Activated gamma-delta T cell treated with Interleukin-2 at 50 U/mL for 16 hours (primary cell): ENCODE data around the gene GTPBP1.

ENCODE experiments used
- DNase-seq: peaks from one replicate; pipeline ENCODE4 v3.0.0-alpha.2; 2020

Gene GTPBP1

DNA sequence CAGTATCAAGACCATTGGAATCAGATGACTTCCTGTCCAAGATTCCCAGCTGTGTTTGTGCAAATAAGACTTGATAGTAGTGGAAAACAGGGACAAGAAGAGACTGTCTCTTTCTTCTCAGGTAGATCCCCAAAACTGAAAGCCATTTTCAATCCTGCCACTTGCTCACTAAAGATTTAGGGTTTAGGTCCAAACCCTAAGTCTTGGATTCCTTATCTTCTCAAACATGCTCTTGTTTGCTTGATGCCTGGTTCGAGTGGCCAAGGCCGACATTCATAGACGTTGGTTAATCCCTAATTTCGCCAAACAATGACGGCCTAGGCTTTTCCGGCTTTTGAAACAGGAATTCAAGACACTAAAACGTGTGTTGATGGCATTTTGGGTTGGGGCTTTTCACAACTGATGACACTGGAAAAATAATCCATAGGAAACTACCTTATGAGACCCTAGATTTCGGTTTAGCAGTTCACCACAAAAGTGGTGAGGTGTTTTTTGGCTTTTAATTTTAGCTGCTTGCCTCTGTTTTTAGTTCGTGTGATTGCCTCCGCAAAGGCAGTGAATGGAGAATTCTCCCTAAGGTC, 1.0 kb upstream of the GTPBP1 start:
- no peak for DNase-seq

DNA sequence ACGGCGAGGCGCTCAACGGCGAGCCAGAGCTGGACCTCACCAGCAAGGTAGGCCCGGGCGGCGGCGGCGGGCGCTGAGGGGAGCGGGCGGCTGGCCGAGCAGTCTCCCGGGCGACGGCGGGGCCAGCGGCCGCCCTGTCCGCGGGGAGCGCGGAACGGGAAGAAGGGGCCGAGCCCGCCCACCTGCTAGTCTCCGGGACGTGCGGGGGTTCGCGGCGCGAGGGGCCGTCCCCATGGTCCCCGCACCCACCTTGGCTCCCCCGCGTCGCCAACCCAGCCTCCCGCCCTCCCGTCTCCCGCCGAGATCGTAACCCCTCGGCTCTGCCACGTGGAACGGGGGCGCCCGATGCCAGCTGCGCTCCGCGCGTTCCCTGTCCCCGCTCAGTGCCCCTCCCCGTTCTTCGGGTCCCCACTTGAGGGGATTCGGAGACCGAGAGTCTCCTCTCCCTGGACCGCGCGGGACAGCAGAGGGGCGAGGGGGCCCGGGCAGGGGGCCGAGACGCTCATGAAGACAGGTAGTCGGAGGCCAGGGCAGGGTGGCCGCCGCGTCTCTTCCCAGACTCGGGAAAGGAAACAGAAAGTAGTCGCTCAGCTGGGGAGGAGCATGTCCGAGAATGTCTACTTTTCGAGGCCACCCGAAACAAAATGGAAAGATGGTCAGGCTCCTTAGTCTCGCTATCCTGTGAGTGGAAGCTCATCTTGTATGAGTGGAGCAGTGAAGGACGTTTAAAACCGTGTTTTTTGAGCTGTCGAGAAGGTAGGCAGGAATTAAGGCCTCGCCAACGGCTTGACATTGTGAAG, 557 bp downstream of the GTPBP1 start:
- DNase-seq = no peak

DNA sequence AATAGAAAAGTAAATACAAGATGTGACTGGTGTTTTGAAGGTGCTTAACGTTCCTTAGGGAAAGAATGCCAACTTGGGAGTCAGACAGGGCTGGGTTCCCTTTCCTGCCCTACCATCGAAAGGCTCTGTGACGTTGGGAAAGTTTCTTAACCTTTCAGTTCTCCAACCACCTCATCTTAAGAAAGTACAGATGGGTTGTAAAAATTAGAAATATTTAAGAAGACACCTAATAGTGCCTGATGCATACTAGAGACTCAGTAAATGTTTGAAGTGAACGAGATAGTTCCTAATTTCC, 1.1 kb downstream of the GTPBP1 start:
- DNase-seq = no peak

DNA sequence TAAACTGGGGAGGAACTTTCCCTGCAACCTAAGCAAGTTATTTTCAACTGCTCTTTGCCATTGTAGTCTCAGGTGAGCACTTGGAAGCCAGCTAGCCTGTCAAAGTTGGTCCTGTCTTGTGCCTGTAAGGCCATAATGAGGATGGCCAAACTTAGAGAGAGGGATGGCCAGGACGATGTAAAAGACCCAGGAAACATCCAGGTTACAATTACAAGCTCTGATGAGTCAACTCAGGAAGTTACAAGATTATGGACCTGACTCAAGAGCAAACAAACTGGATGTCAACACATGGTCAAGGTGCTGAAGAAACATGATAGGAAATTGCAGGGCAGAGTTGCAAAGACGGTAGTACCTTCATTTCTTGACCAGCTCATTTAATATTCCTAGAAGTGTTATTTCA, 1.6 kb downstream of the GTPBP1 start:
- no peak for DNase-seq

DNA sequence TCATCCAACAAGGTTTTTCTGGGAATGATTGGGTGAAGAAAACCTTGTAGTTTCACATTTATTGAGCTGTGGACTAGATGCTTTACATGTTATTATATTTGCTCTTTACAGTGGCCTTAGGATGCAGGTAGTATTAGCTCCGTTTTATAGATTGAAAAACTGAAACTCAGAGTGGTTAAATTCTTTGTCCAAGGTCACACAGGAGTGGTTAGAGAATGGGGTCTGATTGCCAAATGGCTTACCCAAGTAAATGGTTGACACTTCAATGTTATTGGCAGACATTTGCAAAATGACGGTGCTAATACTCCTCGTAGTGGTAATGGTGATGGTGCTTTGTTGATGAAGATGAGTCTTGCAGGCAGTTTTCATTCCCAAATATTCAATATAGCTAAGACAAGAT, 2.2 kb downstream of the GTPBP1 start:
- DNase-seq = no peak

DNA sequence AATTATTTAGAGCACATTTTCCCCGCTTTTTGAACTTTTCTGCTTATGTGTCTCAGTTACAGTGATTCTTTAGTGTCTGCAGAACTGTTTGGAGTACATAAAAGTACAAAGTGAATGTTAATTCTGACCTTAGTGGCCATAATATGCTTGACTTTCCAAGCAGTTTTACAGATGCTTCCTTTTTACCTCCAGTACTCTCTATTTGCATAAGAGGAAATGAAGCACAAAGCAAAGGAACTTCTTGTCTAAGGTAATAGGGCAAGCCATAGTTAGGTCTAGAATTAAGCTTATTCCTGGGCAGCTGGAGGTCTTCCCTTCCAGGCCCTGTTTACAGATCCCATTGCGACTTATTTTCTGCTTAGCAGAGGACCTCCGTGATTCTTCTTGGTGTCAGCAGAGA, 3.6 kb downstream of the GTPBP1 start:
- DNase-seq = no peak

DNA sequence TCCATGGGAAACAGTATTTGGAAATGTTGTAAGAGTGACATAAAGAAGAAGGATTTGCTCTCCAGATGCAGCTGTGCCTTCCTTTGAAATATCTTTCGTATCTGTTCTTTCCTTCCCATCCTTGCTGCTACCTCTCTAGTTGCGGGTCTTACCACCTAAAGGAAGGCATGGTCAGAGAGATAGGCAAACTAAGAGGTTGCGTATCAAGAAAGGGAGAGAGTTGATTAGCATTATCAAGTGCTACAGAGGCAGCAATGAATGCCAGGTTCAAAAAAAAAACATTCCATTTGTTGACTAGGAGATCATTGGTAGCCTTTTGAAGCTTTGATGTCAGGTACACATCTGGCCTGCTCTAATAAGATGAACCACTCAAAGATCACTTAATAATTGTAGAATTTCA, 4.6 kb downstream of the GTPBP1 start:
- DNase-seq = no peak

DNA sequence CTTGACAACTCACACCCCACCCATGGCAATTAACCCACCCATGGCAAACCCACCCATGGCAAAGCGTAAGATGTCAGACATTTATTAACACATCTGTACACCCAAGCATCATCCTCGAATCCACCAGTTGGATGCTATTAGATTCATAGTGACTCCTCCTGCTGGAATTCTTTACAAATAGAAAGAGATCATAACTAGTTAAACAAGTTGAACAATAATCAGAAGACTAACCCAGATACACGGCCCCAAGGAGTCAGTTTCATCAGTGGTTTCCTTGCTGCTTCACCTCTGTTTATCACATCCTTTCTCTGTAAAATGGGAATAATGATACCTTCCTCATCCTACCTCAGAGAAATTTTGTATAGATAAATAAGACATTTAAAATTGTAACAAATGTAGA, 5.1 kb downstream of the GTPBP1 start:
- DNase-seq = no peak

DNA sequence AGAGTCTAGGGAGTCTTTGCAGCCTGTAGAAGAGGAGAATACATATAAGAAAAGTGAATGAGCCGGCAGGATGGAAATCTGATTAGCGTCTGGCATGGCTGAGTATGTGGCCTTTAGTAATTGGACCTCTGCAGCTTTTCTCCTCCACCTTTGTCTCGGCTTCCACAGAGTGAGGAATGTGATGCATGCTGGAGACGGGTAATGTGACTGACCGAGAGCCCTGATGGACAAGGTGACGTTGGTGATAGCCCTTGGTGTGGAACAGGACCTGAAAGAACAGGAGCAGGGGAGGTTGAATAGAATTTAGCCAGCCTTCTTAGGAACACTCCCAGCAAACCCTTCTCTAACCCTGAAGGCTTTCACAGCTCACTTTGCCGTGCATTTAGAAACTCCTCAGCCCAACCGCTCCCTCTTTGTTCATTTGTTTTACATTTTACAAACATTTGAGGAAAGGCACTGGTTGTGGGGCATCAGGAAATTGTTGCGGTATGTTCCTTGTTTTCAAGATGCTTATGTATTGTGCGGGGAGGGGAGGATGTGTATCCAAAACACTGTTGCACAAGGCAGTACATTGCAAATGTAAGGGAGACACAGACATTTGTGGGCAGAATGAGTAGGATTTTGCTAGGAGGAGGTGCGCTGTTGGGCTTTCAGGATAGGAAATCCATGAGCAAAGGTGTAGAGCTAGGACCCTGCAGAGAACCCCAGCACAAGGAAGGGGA, 6.9 kb downstream of the GTPBP1 start:
- DNase-seq = no peak

DNA sequence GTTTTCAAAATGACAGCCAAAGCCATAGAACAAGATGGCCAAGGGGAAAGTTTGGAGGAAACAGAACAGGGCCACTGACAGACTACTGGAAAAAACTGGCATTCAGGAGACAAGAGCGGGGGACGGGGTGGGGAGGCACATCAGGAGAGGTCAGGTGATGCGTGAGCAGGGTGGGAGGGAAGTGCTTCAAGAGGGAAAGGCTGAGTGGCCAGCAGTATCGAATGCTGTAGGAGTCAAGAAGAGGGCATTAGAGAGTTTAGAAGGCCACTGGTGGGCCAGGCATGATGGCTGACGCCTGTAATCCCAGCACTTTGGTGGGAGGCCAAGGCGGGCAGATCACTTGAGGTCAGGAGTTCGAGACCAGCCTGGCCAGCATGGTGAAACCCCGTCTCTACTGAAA, 8.2 kb downstream of the GTPBP1 start:
- no peak for DNase-seq

DNA sequence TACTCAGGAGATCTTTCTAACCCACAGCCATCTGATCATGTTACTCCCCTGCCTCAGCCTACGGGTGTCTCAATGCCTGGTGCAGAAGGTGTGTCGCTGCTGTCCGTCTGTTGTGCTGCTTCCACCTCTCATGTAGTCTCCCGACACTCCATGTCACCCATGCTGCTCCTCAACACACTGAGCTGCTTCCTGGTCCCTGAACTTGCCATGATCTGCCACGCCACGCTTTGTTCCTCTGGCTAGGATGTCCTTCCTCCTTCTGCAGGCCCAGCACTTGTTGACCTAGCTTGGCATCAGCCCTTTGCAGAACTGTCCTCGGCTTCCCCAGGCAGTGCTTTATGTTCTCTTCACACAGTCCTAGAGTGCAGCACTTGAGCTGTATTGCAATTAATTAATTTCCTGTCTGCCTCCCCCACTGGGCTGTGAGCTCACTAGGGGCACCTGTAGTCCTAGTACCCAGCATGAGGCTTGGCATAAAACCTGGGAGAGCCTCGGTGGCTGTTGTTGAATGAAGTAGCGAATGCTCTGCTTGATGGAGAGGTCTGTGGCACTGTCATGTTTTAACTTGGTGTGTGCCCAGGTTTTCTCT, 9.5 kb downstream of the GTPBP1 start:
- DNase-seq = no peak

DNA sequence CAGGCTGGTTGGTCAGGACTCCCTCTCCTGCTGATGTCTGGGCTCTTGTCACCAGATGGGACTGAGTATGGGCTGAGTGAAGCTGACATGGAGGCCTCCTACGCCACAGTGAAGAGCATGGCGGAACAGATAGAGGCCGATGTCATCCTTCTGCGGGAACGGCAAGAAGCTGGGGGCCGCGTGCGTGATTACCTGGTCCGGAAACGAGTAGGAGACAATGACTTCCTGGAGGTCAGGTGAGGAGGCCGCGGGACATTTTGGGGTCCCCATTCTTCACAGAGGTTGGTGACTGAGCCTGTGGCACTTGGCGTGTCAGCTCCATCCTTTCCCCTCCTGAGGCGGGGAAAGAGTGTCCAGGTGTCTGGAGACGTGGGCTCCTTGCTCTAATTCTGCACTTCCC, 10.1 kb downstream of the GTPBP1 start:
- no peak for DNase-seq

DNA sequence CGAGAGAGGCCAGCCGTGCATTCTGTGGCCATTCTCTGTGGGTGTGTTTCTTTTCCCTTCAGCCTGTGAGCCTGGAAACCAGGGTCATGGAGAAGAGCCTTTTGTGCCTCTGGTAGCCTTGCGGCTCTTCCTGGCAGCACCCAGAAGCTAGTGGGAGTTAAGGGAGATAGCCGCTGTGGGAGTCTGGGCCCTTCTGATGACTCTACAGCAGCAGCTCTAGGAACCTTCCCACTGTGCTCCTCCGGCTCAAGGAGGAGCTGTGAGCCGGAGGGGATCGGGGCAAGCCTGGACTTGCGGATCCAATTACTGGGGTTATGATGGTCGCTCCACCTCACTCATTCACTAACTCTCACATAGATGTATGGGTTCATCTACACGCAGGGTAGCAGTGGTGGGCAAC, 10.5 kb downstream of the GTPBP1 start:
- no peak for DNase-seq

DNA sequence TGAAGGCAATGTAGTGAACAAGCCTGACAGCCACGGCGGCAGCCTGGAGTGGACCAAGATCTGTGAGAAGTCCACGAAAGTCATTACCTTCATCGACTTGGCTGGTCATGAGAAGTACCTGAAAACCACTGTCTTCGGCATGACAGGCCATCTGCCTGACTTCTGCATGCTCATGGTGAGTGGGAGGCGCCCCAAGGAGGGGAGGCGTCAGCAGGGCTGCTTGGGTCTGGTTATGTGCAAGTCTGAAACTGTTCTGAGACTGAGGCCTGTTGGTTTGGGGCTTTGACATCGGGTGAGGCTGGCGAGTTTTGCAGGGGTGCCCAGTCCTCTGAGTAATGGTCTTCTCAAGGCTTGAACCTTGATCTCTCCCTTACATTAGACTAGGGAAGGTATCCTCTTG, 11.1 kb downstream of the GTPBP1 start:
- no peak for DNase-seq

DNA sequence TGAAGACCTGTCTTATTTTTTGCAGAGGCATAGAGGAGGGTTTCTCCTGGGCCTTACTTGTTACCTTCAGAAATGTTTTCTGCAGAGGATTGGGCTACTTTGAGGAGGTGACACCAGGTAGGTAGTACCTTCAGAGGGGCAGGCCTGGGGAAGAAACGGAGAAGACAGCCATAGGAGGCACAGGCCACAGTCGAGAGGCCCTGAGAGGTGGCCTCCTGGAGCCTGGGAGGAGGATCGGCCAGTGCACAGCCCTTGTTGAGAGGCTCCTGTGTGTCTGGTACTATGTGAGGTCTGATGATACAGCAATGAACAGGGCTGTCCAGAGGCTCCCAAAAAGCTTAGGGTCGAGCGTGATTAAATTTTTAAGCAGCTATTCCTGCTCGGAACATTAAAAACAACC, 11.5 kb downstream of the GTPBP1 start:
- no peak for DNase-seq

DNA sequence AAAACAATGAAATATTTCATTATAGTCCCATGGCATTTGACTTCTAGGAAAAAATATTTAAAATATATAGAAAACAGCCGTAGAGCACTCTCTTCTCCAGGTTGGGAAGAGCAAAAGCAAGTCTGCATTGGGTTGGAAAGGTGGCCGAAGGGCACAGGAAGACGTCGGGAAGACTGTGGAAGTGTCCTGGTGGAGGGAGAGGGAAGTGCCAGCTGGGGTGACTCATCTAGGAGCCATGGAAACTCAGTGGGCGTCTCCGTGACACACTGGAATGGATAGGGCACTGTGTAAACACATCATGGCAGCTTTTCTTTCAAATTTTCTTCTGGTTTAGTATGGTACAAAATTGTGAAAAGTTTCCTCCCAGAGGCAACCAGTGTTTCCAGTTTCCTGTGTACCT, 12.7 kb downstream of the GTPBP1 start:
- DNase-seq = no peak

DNA sequence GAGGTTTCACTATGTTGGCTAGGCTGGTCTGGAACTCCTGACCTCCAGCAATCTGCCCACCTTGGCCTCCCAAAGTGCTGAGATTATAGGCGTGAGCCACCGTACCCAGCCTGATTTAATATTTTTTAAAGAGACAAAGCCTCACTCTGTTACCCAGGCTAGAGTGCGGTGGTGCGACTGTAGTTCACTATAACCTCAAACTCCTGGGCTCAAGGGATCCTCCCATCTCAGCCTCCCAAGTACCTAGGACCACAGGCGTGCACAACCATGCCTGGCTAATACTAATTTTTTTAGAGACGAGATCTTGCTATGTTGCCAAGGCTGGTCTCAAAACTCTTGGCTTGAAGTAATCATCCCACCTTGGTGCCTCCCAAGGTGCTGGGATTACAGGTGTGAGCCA, 13.5 kb downstream of the GTPBP1 start:
- no peak for DNase-seq

DNA sequence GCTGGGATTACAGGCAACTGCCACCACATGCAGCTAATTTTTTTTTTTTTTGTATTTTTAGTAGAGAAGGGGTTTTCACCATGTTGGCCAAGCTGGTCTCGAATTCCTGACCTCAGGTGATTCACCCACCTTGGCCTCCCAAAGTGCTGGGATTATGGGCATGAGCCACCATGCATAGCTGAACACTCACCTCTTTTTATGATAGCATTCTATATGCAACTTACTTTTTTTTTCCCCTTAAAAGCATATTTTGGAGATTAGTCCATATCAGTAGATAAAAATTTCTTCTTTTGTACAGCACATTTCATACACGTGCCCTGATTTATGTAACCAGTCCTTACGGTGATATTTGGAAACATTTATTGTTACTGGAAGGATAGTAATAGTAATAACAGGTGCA, 14.6 kb downstream of the GTPBP1 start:
- DNase-seq = no peak

DNA sequence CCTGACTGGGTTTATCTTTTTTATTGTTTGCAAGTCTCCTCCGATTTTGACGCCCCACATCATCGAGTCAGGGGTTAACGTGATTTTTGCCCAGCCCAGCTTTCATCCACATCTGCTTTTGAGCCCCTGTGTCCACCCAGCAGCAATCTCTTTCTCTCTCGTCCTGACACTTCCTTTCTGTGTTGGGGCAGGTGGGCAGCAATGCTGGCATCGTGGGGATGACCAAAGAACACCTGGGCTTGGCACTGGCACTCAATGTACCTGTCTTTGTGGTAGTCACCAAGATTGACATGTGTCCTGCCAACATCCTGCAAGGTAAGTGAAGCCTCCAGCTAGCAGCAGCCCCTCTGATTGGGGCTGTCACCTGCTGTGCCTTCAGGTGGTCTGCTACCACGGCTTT, 15.8 kb downstream of the GTPBP1 start:
- no peak for DNase-seq

DNA sequence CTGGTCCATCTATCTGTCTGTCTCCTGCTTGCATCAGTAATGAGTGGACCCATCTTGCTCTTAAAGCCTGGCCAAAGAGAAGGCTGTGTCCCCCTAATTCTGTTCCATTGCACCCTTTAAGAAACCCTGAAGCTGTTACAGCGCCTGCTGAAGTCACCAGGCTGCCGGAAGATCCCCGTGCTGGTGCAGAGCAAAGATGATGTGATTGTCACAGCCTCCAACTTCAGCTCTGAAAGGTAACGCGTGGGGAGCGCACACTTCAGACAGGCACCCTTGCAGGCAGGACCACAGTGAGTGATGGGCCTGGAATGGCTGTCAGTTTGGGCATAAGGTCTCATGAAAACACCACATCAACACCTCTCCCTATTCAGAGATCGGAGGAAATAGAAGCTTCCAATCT, 18.4 kb downstream of the GTPBP1 start:
- DNase-seq = no peak

DNA sequence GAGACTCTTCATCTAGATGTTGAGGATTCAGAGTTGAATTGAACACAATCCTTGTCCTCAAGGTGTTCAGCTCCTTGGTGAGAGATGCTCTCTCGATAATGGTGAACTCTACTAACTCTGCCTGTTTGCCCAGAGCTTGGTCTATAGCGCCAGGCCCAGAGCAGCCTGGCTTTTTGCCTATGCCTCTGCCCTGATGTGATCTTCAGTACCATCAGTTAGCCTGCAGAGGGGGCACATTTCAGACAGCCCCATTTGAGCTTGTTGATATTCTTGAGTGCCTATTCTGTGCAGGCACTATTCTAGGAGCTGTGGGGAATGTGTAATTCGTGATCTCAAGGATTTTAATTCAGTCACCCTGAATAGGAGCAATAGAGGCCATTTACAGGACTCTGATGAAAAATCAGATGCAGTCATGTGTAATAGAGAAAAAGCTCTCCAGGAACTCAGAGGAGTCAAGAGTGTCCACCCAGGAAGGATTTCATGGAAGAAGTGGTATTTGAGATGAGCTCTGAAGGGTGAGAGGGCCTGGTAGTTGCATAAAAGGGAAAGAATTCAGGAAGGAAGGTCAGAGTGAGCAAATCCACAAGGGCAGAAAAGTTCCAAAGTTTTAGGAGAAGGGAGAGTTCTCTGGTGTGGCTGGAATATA, 19.3 kb downstream of the GTPBP1 start:
- no peak for DNase-seq

DNA sequence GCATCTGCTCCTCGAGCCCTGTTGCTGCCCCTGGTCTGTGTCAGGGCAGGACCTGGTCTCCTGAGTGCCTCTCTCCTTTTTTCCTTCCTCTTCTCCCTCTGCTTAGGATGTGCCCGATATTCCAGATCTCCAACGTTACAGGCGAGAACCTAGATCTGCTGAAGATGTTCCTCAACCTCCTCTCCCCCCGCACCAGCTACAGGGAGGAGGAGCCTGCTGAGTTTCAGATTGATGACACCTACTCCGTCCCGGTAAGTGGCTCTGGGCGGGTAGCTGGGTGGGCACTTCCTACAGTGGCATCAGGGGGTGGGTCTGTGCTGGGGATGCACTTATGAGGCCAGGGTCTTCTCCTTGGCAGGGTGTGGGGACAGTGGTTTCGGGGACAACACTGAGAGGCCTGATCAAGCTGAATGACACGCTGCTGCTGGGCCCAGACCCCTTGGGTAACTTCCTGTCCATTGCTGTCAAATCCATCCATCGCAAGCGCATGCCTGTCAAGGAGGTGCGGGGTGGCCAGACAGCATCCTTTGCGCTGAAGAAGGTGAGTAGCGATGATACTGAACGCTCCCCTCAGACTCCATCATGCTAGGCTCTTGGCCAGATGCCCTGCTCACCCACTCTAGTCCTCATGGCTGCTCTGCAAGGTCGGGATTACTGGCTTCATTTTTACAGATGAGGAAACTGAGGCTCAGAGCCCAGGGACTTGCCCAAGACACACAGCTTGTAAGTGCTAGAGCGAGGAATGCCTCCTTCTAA, 20.3 kb downstream of the GTPBP1 start:
- DNase-seq = no peak

DNA sequence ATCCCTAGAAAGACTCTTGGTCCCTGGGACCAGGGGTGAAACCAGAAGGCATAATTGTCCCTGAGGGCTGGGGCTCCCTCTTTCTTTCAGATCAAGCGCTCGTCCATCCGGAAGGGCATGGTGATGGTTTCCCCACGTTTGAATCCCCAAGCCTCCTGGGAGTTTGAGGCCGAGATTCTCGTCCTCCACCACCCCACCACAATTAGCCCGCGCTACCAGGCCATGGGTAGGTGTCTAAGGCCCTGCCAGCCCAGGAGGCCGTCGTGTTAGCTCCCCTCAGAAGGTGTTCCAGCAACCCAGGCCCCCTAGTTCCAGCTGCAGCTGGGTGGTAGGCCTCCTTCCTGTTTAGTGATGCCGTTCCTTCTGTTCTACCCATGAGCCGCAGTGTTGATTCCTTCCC, 21.4 kb downstream of the GTPBP1 start:
- DNase-seq = no peak
